Cerebellar cortex (tissue), 1 donor: ENCODE results near the gene CDR2.
"Not testable (repeated sequence)": the region's sequence is repeated elsewhere in the genome, so short reads cannot be mapped to it uniquely, and the experiment has no call there.

Source experiments
- DNase-seq: peaks from one replicate; pipeline ENCODE4 v3.0.0-alpha.2; 2015; ENCODE audit warnings: low spot score

The CDR2 gene

GRCh38 chr16:22307838-22308237 is 66.6 kb downstream of the CDR2 start:
- DNase-seq: no peak

- DNase-seq: no peak
Measured at GRCh38 chr16:22306788-22307187, 67.6 kb downstream of the CDR2 start.

GRCh38 chr16:22304411-22304810 is 70.0 kb downstream of the CDR2 start:
- no peak for DNase-seq

- no peak for DNase-seq
Measured at GRCh38 chr16:22302776-22303363, 71.5 kb downstream of the CDR2 start.

- DNase-seq: not testable (repeated sequence)
Measured at GRCh38 chr16:22301423-22301822, 73.0 kb downstream of the CDR2 start.

GRCh38 chr16:22300427-22301071 is 73.9 kb downstream of the CDR2 start:
- peak; percentile 58 for DNase-seq

- DNase-seq: no peak
Measured at GRCh38 chr16:22299036-22299435, 75.4 kb downstream of the CDR2 start.

GRCh38 chr16:22297871-22298733 is 76.3 kb downstream of the CDR2 start:
- peak; percentile 95 for DNase-seq

GRCh38 chr16:22297114-22297870 is 77.1 kb downstream of the CDR2 start, which contains the start of gene POLR3E:
POLR3E (plus strand) TSS chr16:22297409; CDS start chr16:22302969, 5,560 bp downstream.
- peak; percentile 97 for DNase-seq

- peak; percentile 33 for DNase-seq
Measured at GRCh38 chr16:22296225-22297113, 78.0 kb downstream of the CDR2 start.
